ENCODE results near the gene AKAP8. TPM values are rescaled to one million over a fixed set of nuclear protein-coding genes. Genes with fewer than 3 reads are reported as not detected.
"Not testable (repeated sequence)": the region's sequence is repeated elsewhere in the genome, so short reads cannot be mapped to it uniquely, and the experiment has no call there.

AKAP8 gene
- polyA plus RNA-seq (2013, experiment 1 of 2; ENCODE audit: insufficient read length), result 16.8 TPM
- polyA plus RNA-seq (2013, experiment 2 of 2; ENCODE audit: insufficient read length), result 14.9 TPM

GRCh38 chr19:15379083-15379998 lies at the start of gene AKAP8:
Gene AKAP8 (minus strand): TSS chr19:15379787. CDS start chr19:15379731, 56 bp downstream.
- DNase-seq, result peak; percentile 99

GRCh38 chr19:15427991-15428471 lies 48.4 kb upstream of the AKAP8 start:
- no peak for DNase-seq

- DNase-seq, result no peak
Measured at GRCh38 chr19:15427350-15427700, 47.7 kb upstream of the AKAP8 start.

GRCh38 chr19:15426485-15427349 lies 47.1 kb upstream of the AKAP8 start:
- no peak for DNase-seq

GRCh38 chr19:15425321-15425950 lies 45.8 kb upstream of the AKAP8 start:
- no peak for DNase-seq

GRCh38 chr19:15424692-15425272 lies 45.2 kb upstream of the AKAP8 start:
- no peak for DNase-seq

GRCh38 chr19:15424121-15424520 lies 44.5 kb upstream of the AKAP8 start:
- DNase-seq, result no peak

GRCh38 chr19:15423130-15423529 lies 43.5 kb upstream of the AKAP8 start:
- no peak for DNase-seq

GRCh38 chr19:15422296-15423075 lies 42.9 kb upstream of the AKAP8 start:
- no peak for DNase-seq

GRCh38 chr19:15421721-15422260 lies 42.2 kb upstream of the AKAP8 start:
- no peak for DNase-seq

- no peak for DNase-seq
Measured at GRCh38 chr19:15421136-15421695, 41.6 kb upstream of the AKAP8 start.

GRCh38 chr19:15419413-15420025 lies 39.9 kb upstream of the AKAP8 start:
- no peak for DNase-seq

- DNase-seq, result peak; percentile 100
Measured at GRCh38 chr19:15418579-15419412, 39.2 kb upstream of the AKAP8 start, which contains the start of gene AKAP8L. Gene AKAP8L (minus strand): TSS chr19:15418988. CDS start chr19:15418923, 65 bp downstream.

- DNase-seq, result peak; percentile 63
Measured at GRCh38 chr19:15418231-15418578, 38.6 kb upstream of the AKAP8 start.

GRCh38 chr19:15417699-15418098 lies 38.1 kb upstream of the AKAP8 start:
- peak; percentile 19 for DNase-seq

- DNase-seq, result no peak
Measured at GRCh38 chr19:15412832-15413231, 33.2 kb upstream of the AKAP8 start.

GRCh38 chr19:15411351-15411750 lies 31.8 kb upstream of the AKAP8 start:
- DNase-seq, result not testable (repeated sequence)

GRCh38 chr19:15404780-15405211 lies 25.2 kb upstream of the AKAP8 start:
- no peak for DNase-seq

GRCh38 chr19:15404097-15404779 lies 24.7 kb upstream of the AKAP8 start:
- DNase-seq, result no peak

Data from fibroblast of skin of scalp (primary cell).